Mononuclear cell (primary cell): ENCODE measurements around the gene VAV2. TPM values are rescaled to one million over a fixed set of nuclear protein-coding genes. Genes with fewer than 3 reads are reported as not detected.
A peak's percentile ranks its signal among the peaks of the same experiment; 100 is the strongest.

Source experiments
- H3K27me3 ChIP-seq: 2 replicates; pipeline ENCODE4 v1.6.0; 2011; ENCODE audit warnings: low read length, control low read depth; ENCODE audit not compliant: insufficient read depth
- H3K4me1 ChIP-seq: 2 replicates; pipeline ENCODE4 v1.5.1; 2011; ENCODE audit warnings: mild to moderate bottlenecking, low read length, control low read depth; ENCODE audit not compliant: insufficient read depth
- H3K4me3 ChIP-seq: 2 replicates; pipeline ENCODE4 v1.5.1; 2011; ENCODE audit warnings: mild to moderate bottlenecking, low read length, moderate library complexity
- H3K9me3 ChIP-seq: 2 replicates; pipeline ENCODE4 v1.5.1; 2011; ENCODE audit warnings: low read depth, mild to moderate bottlenecking, control low read depth, low read length
- total RNA-seq: library from RNA; depleted of rRNA; stranded (reverse); fragments of >200 nt; gene quantifications from one replicate; pipeline ENCODE4 v1.2.3, GENCODE V29; 2012

VAV2 gene
- total RNA-seq, 1 donor, result 4.5 TPM

DNA sequence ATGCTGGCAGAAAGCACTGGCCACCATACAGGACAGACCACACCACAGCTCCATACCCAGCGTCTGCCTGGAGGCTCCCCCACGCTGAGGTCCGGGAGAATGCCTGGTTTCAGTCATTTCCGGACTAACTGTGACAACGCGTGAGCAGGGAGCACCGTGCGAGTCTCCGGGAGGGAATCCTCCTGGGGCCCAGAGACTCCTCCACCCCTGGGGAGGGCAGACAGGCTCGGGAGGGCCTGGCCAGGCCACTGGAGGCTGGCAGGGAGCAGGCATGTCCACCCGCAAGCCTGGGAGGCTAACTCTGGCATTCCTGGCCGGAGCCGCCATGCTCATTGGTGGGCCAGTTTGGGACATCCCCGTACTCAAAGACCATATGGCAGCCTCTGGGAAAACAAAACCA lies 39.7 kb upstream of the VAV2 start:
- H3K9me3 ChIP-seq, result no peaks in the 10 kb centered on the region
- no peaks in the 10 kb centered on the region for H3K27me3 ChIP-seq
- H3K4me1 ChIP-seq, result no peaks in the 10 kb centered on the region
- no peak overlapping the region for H3K4me3 ChIP-seq

DNA sequence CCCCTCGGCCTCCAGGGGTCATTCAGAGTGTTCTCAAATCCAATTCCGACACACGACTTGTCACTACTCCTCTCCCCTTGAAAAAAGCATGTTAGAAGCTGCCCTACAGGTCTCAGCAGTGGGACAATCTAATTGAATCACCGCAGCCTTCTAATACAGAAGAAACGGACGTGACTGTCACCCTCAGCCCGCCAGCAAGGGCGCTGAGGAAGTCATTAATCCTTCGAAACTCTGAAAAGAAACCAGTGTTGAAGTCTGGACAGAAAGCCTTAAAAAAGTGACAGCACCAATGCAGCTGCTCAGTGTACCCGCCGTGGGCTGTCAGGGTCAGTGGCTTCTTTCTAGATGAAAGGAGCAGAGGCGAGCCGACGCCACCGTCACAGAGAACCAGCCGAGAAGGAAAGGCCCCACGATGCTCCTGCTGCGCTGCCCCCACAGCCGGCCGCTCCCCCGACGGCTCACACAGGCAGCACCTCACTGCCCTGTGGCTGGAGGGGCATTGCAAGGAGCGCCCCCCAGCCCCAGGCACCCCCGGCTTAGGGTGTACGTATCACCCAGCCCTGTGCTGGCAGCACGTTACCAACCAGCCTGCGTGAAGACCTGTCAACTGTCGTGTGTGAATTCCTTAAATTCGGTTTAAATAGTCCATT lies 38.8 kb upstream of the VAV2 start:
- H3K4me1 ChIP-seq, result peaks cover 7% of the 10 kb centered on the region
- H3K4me3 ChIP-seq, result no peak overlapping the region

GRCh38 chr9:134029248-134030226 lies 37.4 kb upstream of the VAV2 start:
- Histone ChIP-seq H3K4me1 (peaks cover 15% of the 10 kb centered on the region), H3K27me3 (no peaks in the 10 kb centered on the region), H3K9me3 (no peaks in the 10 kb centered on the region), H3K4me3 (no peak overlapping the region)

More for the DNA sequence above, 38.8 kb upstream of the VAV2 start:
- no peaks in the 10 kb centered on the region for H3K9me3 ChIP-seq
- H3K27me3 ChIP-seq, result no peaks in the 10 kb centered on the region

- no peaks in the 10 kb centered on the region for H3K9me3 ChIP-seq
- no peaks in the 10 kb centered on the region for H3K27me3 ChIP-seq
- H3K4me1 ChIP-seq, result peaks cover 15% of the 10 kb centered on the region
- H3K4me3 ChIP-seq, result no peak overlapping the region
These were observed 36.6 kb upstream of the VAV2 start for GRCh38 chr9:134028575-134029247.

- H3K27me3 ChIP-seq, result no peaks in the 10 kb centered on the region
- H3K4me3 ChIP-seq, result no peak overlapping the region
- no peaks in the 10 kb centered on the region for H3K9me3 ChIP-seq
- peaks cover 15% of the 10 kb centered on the region for H3K4me1 ChIP-seq
These were observed 36.0 kb upstream of the VAV2 start for GRCh38 chr9:134028076-134028475.

DNA sequence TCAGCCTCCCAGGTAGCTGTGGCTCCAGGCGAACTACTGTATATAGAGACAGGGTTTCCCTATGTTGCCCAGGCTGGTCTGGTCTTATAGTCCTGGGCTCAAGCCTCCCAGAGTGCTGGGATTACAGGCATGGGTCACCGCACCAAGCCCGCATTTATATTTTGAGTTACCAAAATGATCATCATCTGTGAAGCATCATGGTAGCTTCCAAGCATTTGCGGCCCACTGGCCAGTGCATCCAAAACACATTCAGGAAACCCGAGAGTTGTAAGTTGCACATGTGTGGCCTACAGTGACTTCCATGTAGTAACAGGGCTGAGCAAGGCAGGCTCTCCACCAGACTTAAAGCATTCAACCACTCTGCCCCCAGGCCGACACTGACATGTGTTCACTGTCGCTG lies 35.4 kb upstream of the VAV2 start:
- H3K9me3 ChIP-seq, result no peaks in the 10 kb centered on the region
- peaks cover 15% of the 10 kb centered on the region for H3K4me1 ChIP-seq
- no peak overlapping the region for H3K4me3 ChIP-seq
- no peaks in the 10 kb centered on the region for H3K27me3 ChIP-seq

DNA sequence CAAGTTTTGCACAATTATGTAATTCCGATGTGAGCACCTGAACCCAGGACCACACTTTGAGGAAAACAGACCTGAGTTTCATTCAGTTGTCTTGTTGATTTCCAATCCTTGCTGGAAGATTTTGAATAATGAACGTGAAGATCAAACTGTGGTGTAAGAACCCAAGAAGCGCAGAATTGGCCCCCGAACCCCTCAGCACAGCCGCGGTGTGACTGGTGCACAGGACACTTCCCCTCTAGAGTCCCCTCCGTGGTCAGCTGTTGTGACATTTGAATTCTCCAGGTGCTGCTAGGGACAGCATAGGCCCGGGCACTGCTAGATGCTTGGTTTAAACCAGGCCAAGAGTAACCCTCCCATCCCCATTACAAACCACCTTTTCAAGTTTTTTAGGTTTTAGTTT lies 34.9 kb upstream of the VAV2 start:
- Histone ChIP-seq H3K27me3 (no peaks in the 10 kb centered on the region), H3K4me3 (no peak overlapping the region), H3K9me3 (no peaks in the 10 kb centered on the region)

DNA sequence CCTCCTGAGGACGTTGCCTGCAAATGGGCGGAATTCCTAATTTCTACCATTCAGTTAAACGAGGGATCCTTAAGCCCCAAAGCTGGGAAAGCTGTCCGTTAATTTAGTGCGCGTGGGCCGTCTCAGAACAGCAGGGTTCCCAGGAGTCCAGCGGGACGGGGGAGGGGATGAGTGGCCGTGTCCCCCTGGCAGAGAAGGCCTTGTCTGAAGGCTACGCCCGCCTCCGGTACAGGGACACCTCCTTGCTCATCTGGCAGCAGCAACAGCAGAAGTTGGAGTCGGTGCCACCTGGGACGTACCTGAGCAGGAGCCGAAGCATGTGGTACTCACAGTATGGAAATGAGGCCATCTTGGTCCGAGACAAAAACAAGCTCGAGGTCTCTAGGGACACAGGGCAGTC lies 34.5 kb upstream of the VAV2 start:
- Histone ChIP-seq H3K9me3 (no peaks in the 10 kb centered on the region), H3K4me3 (no peak overlapping the region), H3K4me1 (peaks cover 15% of the 10 kb centered on the region), H3K27me3 (no peaks in the 10 kb centered on the region)

More for the DNA sequence above, 34.9 kb upstream of the VAV2 start:
- H3K4me1 ChIP-seq, result peaks cover 15% of the 10 kb centered on the region

DNA sequence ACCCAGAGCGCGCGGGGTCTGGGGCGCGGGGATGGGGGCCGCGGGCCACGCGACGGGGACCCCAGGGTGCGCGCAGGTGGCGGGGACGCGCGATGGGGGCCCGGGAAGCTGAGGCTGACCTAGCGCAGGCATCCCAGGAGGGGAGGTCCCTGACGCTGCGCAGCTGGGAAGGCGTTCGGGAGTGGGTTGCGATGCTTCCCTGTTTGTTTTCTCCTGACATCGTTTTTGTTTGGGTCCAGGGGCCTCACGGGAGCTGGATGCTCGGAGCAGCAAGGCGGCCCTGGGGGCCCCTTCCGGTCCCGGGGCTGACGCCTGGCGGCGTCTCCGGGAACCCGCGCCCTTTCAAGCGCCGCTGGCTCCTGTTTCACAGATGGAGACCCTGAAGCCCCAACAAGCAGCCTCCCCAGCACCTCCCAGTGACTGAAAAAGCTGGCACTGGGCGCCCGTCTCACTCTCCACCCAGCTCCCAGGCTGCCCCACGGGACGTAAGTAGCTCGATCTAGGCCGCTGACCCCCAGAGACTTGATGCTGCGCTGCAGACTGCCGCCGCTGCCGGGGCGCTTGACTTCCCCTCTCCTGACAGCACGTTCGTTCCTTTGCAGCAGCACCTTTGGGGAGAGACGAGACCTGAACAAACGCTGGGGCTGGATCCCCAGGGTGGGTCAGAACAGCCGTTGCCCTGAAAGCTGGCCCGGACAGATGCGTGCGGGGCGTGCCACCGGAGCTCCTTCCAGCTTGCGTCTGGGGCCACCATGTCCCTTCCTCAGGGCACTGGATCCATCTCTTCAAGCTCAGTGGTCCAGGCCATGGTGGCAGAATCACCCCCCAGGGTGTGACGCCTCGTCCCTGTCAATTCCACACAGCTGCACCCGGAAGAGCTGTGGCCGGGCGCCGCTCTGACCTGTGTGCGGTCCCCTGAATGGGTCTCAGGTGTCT lies 33.8 kb upstream of the VAV2 start:
- H3K27me3 ChIP-seq, result no peaks in the 10 kb centered on the region
- peak overlapping the region; percentile 52 for H3K4me3 ChIP-seq
- H3K4me1 ChIP-seq, result peaks cover 15% of the 10 kb centered on the region
- no peaks in the 10 kb centered on the region for H3K9me3 ChIP-seq

GRCh38 chr9:134024828-134025605 lies 32.9 kb upstream of the VAV2 start, which contains the start of gene BRD3OS:
BRD3OS (plus strand) TSS chr9:134025481; CDS start chr9:134026748, 1,267 bp downstream.
- H3K4me3 ChIP-seq, result peak within 1 kb of the TSS; percentile 52
- peaks cover 15% of the 10 kb centered on the region for H3K4me1 ChIP-seq
- H3K9me3 ChIP-seq, result no peaks in the 10 kb centered on the region
- no peaks in the 10 kb centered on the region for H3K27me3 ChIP-seq

GRCh38 chr9:134024214-134024792 lies 32.2 kb upstream of the VAV2 start:
- no peak overlapping the region for H3K4me3 ChIP-seq
- H3K4me1 ChIP-seq, result peaks cover 15% of the 10 kb centered on the region
- H3K27me3 ChIP-seq, result no peaks in the 10 kb centered on the region
- no peaks in the 10 kb centered on the region for H3K9me3 ChIP-seq

DNA sequence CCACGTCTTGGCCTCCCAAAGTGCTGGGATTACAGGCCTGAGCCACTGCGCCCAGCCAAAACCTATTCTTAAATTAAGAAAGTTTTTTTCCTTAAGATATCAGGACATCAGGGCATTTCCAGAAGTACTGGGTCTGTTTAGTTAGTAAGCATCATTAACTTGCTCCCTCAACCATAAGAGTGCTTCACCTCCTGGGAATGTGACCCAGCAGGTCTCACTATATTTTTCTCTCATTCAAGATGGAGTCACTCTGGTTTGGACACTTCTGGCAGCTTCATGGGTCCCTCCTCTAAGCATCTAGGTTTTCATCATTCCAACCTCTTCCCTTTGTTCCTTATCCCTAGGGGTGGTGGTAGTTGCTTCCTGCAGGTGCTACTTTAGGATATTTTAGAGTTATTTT lies 22.8 kb upstream of the VAV2 start:
- Histone ChIP-seq H3K4me1 (no peaks in the 10 kb centered on the region), H3K27me3 (no peaks in the 10 kb centered on the region), H3K9me3 (no peaks in the 10 kb centered on the region), H3K4me3 (no peak overlapping the region)

DNA sequence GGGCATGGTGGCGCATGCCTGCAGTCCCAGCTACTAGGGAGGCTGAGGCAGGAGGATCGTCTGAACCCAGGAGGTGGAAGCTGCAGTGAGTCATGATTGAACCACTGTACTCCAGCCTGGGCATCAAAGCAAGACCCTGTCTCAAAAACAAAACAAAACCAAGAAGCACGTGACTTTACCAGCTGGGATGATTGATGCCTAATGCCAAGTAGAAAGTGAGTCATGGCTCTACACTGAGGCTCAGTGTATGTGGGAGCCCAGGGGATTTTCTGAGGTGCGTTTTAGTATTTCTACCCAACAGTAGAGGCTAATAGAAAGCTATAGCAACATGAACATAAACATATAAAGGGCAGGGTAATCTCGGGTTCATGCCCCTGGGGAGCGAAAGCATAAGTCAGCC lies 19.3 kb upstream of the VAV2 start:
- H3K27me3 ChIP-seq, result no peaks in the 10 kb centered on the region
- H3K9me3 ChIP-seq, result no peaks in the 10 kb centered on the region
- H3K4me3 ChIP-seq, result no peak overlapping the region
- H3K4me1 ChIP-seq, result no peaks in the 10 kb centered on the region
